ENCODE results near the gene RPL13A. TPM values are rescaled to one million over a fixed set of nuclear protein-coding genes. Genes with fewer than 3 reads are reported as not detected.

Gene RPL13A
- total RNA-seq, 4 donors from 2014 or later = 1,269 to 3,399 (median 2,205) TPM

DNA sequence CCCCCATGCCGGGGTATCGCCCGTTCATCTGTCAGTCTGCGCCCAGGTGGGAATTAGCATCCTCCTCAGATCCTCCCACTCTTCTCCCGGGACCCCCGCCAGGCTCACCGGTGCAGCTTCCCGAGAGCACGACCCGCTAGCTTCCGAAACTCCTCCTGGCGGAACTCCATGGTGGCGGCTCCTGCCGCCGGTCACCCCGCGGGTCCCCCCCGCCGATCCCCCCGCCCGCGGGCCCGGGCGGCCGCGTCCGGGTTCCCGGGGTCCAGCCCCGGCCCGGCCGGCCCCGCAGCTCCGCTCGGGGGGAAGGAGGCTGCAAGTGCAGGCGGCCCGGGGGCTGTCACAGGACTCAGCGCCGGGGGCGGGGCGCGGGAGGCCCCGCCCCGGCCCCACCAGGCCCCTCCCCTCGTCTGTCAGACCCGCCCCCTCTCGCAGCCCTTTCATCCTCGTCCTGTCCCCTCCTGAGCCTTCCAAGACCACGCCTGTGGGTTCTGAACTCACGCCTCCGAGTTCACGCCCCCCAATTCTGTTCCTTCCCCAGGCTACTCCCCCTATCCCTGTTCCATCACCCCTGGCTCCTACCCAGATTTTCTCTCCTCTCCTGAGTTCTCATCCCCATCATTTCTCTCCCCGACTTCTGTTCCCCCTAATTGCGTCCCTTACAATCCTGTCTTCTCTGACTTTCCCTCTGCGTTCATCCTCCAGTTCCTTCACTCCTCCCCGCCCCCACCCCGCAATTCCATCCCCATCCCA, 46.0 kb upstream of the RPL13A start, which contains the start of gene SLC17A7:
SLC17A7 (minus strand) TSS at position 318 of the 750 bp plus-strand sequence; CDS start at position 170, 148 bp downstream.
- peak within 1 kb of the TSS in 1 of 2 donors; percentile 67 for H3K4me3 ChIP-seq
- TF ChIP-seq, protein P1, sequence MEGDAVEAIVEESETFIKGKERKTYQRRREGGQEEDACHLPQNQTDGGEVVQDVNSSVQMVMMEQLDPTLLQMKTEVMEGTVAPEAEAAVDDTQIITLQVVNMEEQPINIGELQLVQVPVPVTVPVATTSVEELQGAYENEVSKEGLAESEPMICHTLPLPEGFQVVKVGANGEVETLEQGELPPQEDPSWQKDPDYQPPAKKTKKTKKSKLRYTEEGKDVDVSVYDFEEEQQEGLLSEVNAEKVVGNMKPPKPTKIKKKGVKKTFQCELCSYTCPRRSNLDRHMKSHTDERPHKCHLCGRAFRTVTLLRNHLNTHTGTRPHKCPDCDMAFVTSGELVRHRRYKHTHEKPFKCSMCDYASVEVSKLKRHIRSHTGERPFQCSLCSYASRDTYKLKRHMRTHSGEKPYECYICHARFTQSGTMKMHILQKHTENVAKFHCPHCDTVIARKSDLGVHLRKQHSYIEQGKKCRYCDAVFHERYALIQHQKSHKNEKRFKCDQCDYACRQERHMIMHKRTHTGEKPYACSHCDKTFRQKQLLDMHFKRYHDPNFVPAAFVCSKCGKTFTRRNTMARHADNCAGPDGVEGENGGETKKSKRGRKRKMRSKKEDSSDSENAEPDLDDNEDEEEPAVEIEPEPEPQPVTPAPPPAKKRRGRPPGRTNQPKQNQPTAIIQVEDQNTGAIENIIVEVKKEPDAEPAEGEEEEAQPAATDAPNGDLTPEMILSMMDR (IDR thresholded peaks at IDR 0.05) = no peak
- TF ChIP-seq POLR2A (IDR thresholded peaks at IDR 0.05) = no peak
- TF ChIP-seq POLR2AphosphoS5 (IDR thresholded peaks at IDR 0.05) = no peak
- TF ChIP-seq EP300 (IDR thresholded peaks at IDR 0.05) = no peak
- H3K4me1 ChIP-seq = peaks cover 0 to 31% (median 5%) of the 10 kb centered on the region in 3 donors
- WGBS, 2 donors (ENCODE audit: low coverage in 1 of 2) = 5 to 9% methylated on average over 13 of the region's 56 CpGs
- H3K36me3 ChIP-seq = peaks cover 0 to 4% of the 10 kb centered on the region in 2 donors
- H3K27me3 ChIP-seq = peaks cover 69% of the 10 kb centered on the region
- peak within 1 kb of the TSS in 3 of 4 donors; percentile 77 to 82 (median 82) for H3K27ac ChIP-seq
- ATAC-seq = peak; percentile 26
- no peaks in the 10 kb centered on the region for H3K9me3 ChIP-seq

DNA sequence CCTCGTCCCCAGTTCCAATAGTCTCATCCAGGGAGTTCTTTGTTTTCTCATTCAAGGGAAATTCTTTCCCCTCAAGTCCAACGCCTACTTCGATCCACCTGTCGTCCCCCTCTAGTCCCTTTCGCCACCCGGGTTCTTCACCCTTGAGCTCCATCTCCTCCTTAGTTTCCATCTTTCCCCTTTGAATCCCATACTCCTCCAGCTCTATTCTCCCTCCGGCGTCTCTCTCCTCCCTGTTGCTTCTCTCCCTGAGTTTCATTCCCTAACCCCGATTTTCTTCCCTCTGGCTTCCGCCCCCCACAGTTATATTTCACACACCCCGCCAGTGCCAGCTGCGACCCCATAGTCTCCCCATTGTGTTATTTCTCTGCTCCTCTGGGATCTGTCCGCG, 45.5 kb upstream of the RPL13A start:
- no peak for TF ChIP-seq POLR2AphosphoS5 (IDR thresholded peaks at IDR 0.05)
- TF ChIP-seq, protein P1 (IDR thresholded peaks at IDR 0.05) = no peak
- no peak for TF ChIP-seq POLR2A (IDR thresholded peaks at IDR 0.05)
- TF ChIP-seq EP300 (IDR thresholded peaks at IDR 0.05) = no peak
- H3K36me3 ChIP-seq = peaks cover 0 to 9% of the 10 kb centered on the region in 2 donors
- H3K4me3 ChIP-seq = peak overlapping the region in 1 of 2 donors; percentile 67
- H3K4me1 ChIP-seq = peaks cover 0 to 31% (median 5%) of the 10 kb centered on the region in 3 donors
- H3K9me3 ChIP-seq = no peaks in the 10 kb centered on the region
- WGBS, 2 donors (ENCODE audit: low coverage in 1 of 2) = 12 to 16% methylated on average over 10 to 14 of the region's 14 CpGs
- ATAC-seq = no peak
- peaks cover 63% of the 10 kb centered on the region for H3K27me3 ChIP-seq
- peak overlapping the region in 3 of 4 donors; percentile 77 to 82 (median 82) for H3K27ac ChIP-seq

DNA sequence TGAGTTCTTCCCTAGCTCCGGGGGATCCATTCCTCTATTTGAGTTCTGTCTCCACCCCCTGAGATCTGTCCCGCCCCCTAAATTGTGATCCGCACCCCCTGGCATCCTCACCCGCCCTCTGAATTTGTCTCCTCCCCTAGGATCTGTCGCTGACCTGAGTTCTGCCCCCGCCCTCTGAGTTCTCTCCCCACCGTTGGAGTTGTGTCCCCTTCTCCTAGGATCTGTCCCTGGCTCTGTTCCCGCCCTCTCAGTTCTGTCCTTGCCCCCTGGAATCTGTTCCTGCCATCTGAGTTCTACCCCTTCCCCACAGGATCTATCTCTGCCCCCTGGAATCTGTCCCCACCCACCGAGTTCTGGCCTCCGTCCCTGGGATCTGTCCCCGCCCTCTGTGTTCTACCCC, 45.1 kb upstream of the RPL13A start:
- ATAC-seq = peak; percentile 27
- peaks cover 0 to 13% of the 10 kb centered on the region in 2 donors for H3K36me3 ChIP-seq
- H3K27me3 ChIP-seq = peaks cover 59% of the 10 kb centered on the region
- peak overlapping the region in 1 of 2 donors; percentile 67 for H3K4me3 ChIP-seq
- 5 to 18% methylated on average over 4 to 11 of the region's 11 CpGs for WGBS, 2 donors (ENCODE audit: low coverage in 1 of 2)
- peaks cover 0 to 31% (median 5%) of the 10 kb centered on the region in 3 donors for H3K4me1 ChIP-seq
- no peaks in the 10 kb centered on the region for H3K9me3 ChIP-seq
- peak overlapping the region in 3 of 4 donors; percentile 77 to 82 (median 82) for H3K27ac ChIP-seq
- no peak for TF ChIP-seq EP300 (IDR thresholded peaks at IDR 0.05)
- no peak for TF ChIP-seq POLR2A (IDR thresholded peaks at IDR 0.05)
- TF ChIP-seq, protein P1 (IDR thresholded peaks at IDR 0.05) = no peak
- TF ChIP-seq POLR2AphosphoS5 (IDR thresholded peaks at IDR 0.05) = no peak

DNA sequence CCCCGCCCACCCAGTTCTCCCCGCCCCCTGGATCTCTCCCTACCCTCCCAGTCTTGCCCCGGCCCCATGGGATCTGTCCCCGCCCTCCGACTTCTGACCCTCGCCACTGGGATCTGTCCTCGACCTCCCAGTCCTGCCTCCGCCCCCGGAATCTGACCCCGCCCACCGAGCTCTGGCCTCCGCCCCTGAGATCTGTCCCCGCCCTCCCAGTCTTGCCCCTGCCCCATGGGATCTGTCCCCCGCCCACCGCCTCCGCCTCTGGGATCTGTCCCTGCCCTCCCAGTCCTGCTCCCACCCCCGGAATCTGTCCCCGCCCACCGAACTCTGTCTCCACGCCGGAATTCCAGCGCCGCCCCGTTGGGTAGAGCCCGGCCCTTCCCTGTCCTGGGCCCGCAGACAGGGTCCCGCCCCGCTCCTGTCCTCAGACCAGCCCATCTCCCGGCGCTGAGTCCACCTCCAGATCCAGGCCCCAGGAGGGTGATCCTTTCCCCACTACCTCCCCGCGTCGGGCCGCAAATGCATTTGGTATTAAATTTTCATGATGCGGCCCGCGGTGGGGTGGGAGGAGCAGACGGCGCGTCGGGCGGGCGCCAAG, 44.5 kb upstream of the RPL13A start:
- Histone ChIP-seq H3K36me3 (peaks cover 0 to 18% of the 10 kb centered on the region in 2 donors), H3K4me1 (peaks cover 0 to 35% (median 8%) of the 10 kb centered on the region in 3 donors), H3K9me3 (no peaks in the 10 kb centered on the region), H3K27ac (peak overlapping the region in 3 of 4 donors; percentile 77 to 82 (median 82)), H3K4me3 (peak overlapping the region; percentile 31 to 67), H3K27me3 (peaks cover 54% of the 10 kb centered on the region)
- ATAC-seq = peak; percentile 79
- WGBS, 2 donors (ENCODE audit: low coverage in 1 of 2) = 6% methylated on average over 12 of the region's 43 CpGs; no CpG with 5 or more reads in 1 of the 2 donors
- no peak for TF ChIP-seq EP300 (IDR thresholded peaks at IDR 0.05)
- TF ChIP-seq, protein P1 (IDR thresholded peaks at IDR 0.05) = no peak
- TF ChIP-seq POLR2A (IDR thresholded peaks at IDR 0.05) = no peak
- TF ChIP-seq POLR2AphosphoS5 (IDR thresholded peaks at IDR 0.05) = no peak

Data from gastroesophageal sphincter (tissue), 4 donors.